Mesenchymal stem cell (in vitro differentiated cells and primary cell): Measurements from ENCODE around the gene SYNPR.

ENCODE experiments used
- DNase-seq: peaks from one replicate; pipeline ENCODE4 v3.0.0-alpha.2; 2013
- H2AFZ ChIP-seq: one replicate; pipeline ENCODE4 v1.6.1; 2013; ENCODE audit warnings: low read depth, mild to moderate bottlenecking, control low read depth, inconsistent platforms, low read length, moderate library complexity
- H2AK5ac ChIP-seq: 2 replicates; pipeline ENCODE4 v1.6.1; 2013; ENCODE audit warnings: low read length, moderate library complexity, mild to moderate bottlenecking, inconsistent platforms; ENCODE audit not compliant: severe bottlenecking
- H2BK120ac ChIP-seq: one replicate; pipeline ENCODE4 v1.6.1; 2013; ENCODE audit warnings: low read depth, mild to moderate bottlenecking, inconsistent platforms, low read length, moderate library complexity
- H2BK12ac ChIP-seq, 2 experiments: one replicate each; pipeline ENCODE4 v1.6.1; 2013; ENCODE audit warnings: inconsistent platforms in 2 of 2, low read length in 2 of 2, mild to moderate bottlenecking in 2 of 2, moderate library complexity in 2 of 2, control low read depth in 1 of 2
- H2BK15ac ChIP-seq: one replicate; pipeline ENCODE4 v1.6.1; 2013; ENCODE audit warnings: mild to moderate bottlenecking, low read depth, inconsistent platforms; ENCODE audit not compliant: poor library complexity, severe bottlenecking
- H2BK5ac ChIP-seq: 2 replicates; pipeline ENCODE4 v1.6.1; 2013; ENCODE audit warnings: low read depth, mild to moderate bottlenecking, low read length, control low read depth, inconsistent platforms; ENCODE audit not compliant: poor library complexity, severe bottlenecking
- H3K14ac ChIP-seq, 2 experiments: one replicate each; pipeline ENCODE4 v1.6.1; 2013; ENCODE audit warnings: inconsistent platforms in 2 of 2, low read length in 2 of 2, control low read depth in 1 of 2, mild to moderate bottlenecking in 1 of 2, moderate library complexity in 1 of 2
- H3K18ac ChIP-seq, 2 experiments: one replicate each; pipeline ENCODE4 v1.6.1; 2013; ENCODE audit warnings: inconsistent platforms in 2 of 2, low read length in 2 of 2, control low read depth in 1 of 2, low read depth in 1 of 2, mild to moderate bottlenecking in 1 of 2
- H3K23ac ChIP-seq, 2 experiments: one replicate each; pipeline ENCODE4 v1.6.1; 2013; ENCODE audit warnings: inconsistent platforms in 2 of 2, low read length in 2 of 2, mild to moderate bottlenecking in 2 of 2, moderate library complexity in 2 of 2, control low read depth in 1 of 2
- H3K27ac ChIP-seq: 2 replicates; pipeline ENCODE4 v1.5.1; 2013; ENCODE audit warnings: mild to moderate bottlenecking, moderate library complexity, low read length, control low read depth, inconsistent platforms; ENCODE audit not compliant: poor library complexity, severe bottlenecking
- H3K27me3 ChIP-seq, 2 experiments: 2 replicates each; pipeline versions ENCODE4 v1.6.1 to v1.7.0; 2013; ENCODE audit warnings: low read length in 2 of 2, mild to moderate bottlenecking in 2 of 2, moderate library complexity in 2 of 2, control low read depth in 1 of 2, inconsistent platforms in 1 of 2; ENCODE audit not compliant: control insufficient read depth in 1 of 2, insufficient read depth in 1 of 2
- H3K36me3 ChIP-seq, 2 experiments: 2 replicates each; pipeline versions ENCODE4 v1.6.1 to v1.7.0; 2013; ENCODE audit warnings: low read length in 2 of 2, control low read depth in 1 of 2, inconsistent platforms in 1 of 2, low read depth in 1 of 2, mild to moderate bottlenecking in 1 of 2; ENCODE audit not compliant: insufficient read depth in 2 of 2, control insufficient read depth in 1 of 2
- H3K4ac ChIP-seq, 2 experiments: one replicate each; pipeline ENCODE4 v1.6.1; 2013; ENCODE audit warnings: inconsistent platforms in 2 of 2, low read length in 2 of 2, mild to moderate bottlenecking in 2 of 2, moderate library complexity in 2 of 2, control low read depth in 1 of 2, low read depth in 1 of 2
- H3K4me1 ChIP-seq: 2 replicates; pipeline ENCODE4 v1.6.1; 2013; ENCODE audit warnings: low read depth, low read length, control low read depth; ENCODE audit not compliant: control insufficient read depth, insufficient read depth
- H3K4me2 ChIP-seq: 2 replicates; pipeline ENCODE4 v1.6.1; 2013; ENCODE audit warnings: low read length, mild to moderate bottlenecking, inconsistent platforms; ENCODE audit not compliant: poor library complexity, severe bottlenecking
- H3K4me3 ChIP-seq, 2 experiments: 2 replicates each; pipeline versions ENCODE4 v1.5.1 to v1.7.0; 2013; ENCODE audit warnings: low read length in 2 of 2, mild to moderate bottlenecking in 2 of 2, control low read depth in 1 of 2, low read depth in 1 of 2; ENCODE audit not compliant: insufficient read depth in 1 of 2
- H3K79me1 ChIP-seq: replicated peaks from 2 replicates; pipeline ENCODE4 v1.6.1; 2013; ENCODE audit warnings: mild to moderate bottlenecking, control low read depth, low read length, inconsistent platforms; ENCODE audit not compliant: poor library complexity, severe bottlenecking
- H3K9ac ChIP-seq: 2 replicates; pipeline ENCODE4 v1.7.0; 2013; ENCODE audit warnings: mild to moderate bottlenecking, low read length, moderate library complexity
- H3K9me3 ChIP-seq: 2 replicates; pipeline ENCODE4 v1.7.0; 2013; ENCODE audit warnings: mild to moderate bottlenecking, low read length; ENCODE audit not compliant: control insufficient read depth
- H4K8ac ChIP-seq: one replicate; pipeline ENCODE4 v1.6.1; 2013; ENCODE audit warnings: inconsistent platforms, mild to moderate bottlenecking, low read length, moderate library complexity
- H4K91ac ChIP-seq: one replicate; pipeline ENCODE4 v1.6.1; 2013; ENCODE audit warnings: mild to moderate bottlenecking, low read length, inconsistent platforms
- WGBS: methylation state at CpG from one replicate; pipeline ENCODE4 v1.1.7; 2013; ENCODE audit warnings: mixed read lengths; 5-methylcytosine and 5-hydroxymethylcytosine counted together

SYNPR gene

GRCh38 chr3:63264716-63265115, 13.4 kb upstream of the SYNPR start:
- no peaks in the 10 kb centered on the region for H3K9me3 ChIP-seq
- no peak overlapping the region for H2AFZ ChIP-seq
- no peak overlapping the region for H3K18ac ChIP-seq
- no peak overlapping the region for H3K14ac ChIP-seq
- no peak overlapping the region for H3K4me2 ChIP-seq
- H4K8ac ChIP-seq = no peak overlapping the region
- H3K4me3 ChIP-seq = no peak overlapping the region
- H3K36me3 ChIP-seq = no peaks in the 10 kb centered on the region
- H3K27ac ChIP-seq = no peak overlapping the region
- no peak overlapping the region for H3K9ac ChIP-seq
- H2BK5ac ChIP-seq = no peak overlapping the region
- no peak overlapping the region for H3K23ac ChIP-seq
- H4K91ac ChIP-seq = no peak overlapping the region
- H2BK12ac ChIP-seq = no peak overlapping the region
- no peak overlapping the region for H3K4ac ChIP-seq
- H3K79me1 ChIP-seq = no peaks in the 10 kb centered on the region
- WGBS = 73% methylated on average over 11 of the region's 12 CpGs
- H2BK120ac ChIP-seq = no peak overlapping the region
- no peaks in the 10 kb centered on the region for H3K27me3 ChIP-seq
- no peak for DNase-seq
- H2BK15ac ChIP-seq = no peak overlapping the region
- no peak overlapping the region for H2AK5ac ChIP-seq
- H3K4me1 ChIP-seq = no peaks in the 10 kb centered on the region

GRCh38 chr3:63274359-63274758, 3.7 kb upstream of the SYNPR start:
- no peak overlapping the region for H2BK120ac ChIP-seq
- no peak overlapping the region for H3K4me2 ChIP-seq
- H4K8ac ChIP-seq = no peak overlapping the region
- H3K4me1 ChIP-seq = no peaks in the 10 kb centered on the region
- no peak overlapping the region for H3K18ac ChIP-seq
- no peak overlapping the region for H2BK5ac ChIP-seq
- H3K14ac ChIP-seq = no peak overlapping the region
- H3K27ac ChIP-seq = no peak overlapping the region
- H2AK5ac ChIP-seq = no peak overlapping the region
- H3K4ac ChIP-seq = no peak overlapping the region
- H3K23ac ChIP-seq = no peak overlapping the region
- H3K27me3 ChIP-seq = peaks cover 21 to 52% of the 10 kb centered on the region in 2 experiments
- H2AFZ ChIP-seq = no peak overlapping the region
- no peaks in the 10 kb centered on the region for H3K79me1 ChIP-seq
- no peak overlapping the region for H4K91ac ChIP-seq
- no peak overlapping the region for H2BK12ac ChIP-seq
- 100% methylated on average over 1 of the region's 1 CpG for WGBS
- no peak overlapping the region for H3K4me3 ChIP-seq
- H3K9me3 ChIP-seq = no peaks in the 10 kb centered on the region
- no peak overlapping the region for H2BK15ac ChIP-seq
- no peaks in the 10 kb centered on the region for H3K36me3 ChIP-seq
- H3K9ac ChIP-seq = no peak overlapping the region
- DNase-seq = no peak

- Histone ChIP-seq H3K4me3 (peak overlapping the region in 1 of 2 experiments; percentile 54), H3K36me3 (no peaks in the 10 kb centered on the region), H3K4ac (no peak overlapping the region), H2AFZ (no peak overlapping the region), H3K4me2 (no peak overlapping the region), H3K79me1 (no peaks in the 10 kb centered on the region), H3K4me1 (no peaks in the 10 kb centered on the region), H3K18ac (no peak overlapping the region), H4K91ac (no peak overlapping the region), H2AK5ac (no peak overlapping the region), H3K9ac (no peak overlapping the region), H3K14ac (no peak overlapping the region), H3K27ac (no peak overlapping the region), H2BK12ac (no peak overlapping the region), H4K8ac (no peak overlapping the region), H3K23ac (no peak overlapping the region), H2BK15ac (no peak overlapping the region), H3K27me3 (peaks cover 36 to 66% of the 10 kb centered on the region in 2 experiments), H2BK120ac (no peak overlapping the region), H3K9me3 (no peaks in the 10 kb centered on the region), H2BK5ac (no peak overlapping the region)
- WGBS = 4% methylated on average over 16 of the region's 22 CpGs
- DNase-seq = no peak
Observed at GRCh38 chr3:63279005-63279841, 1.1 kb downstream of the SYNPR start.

GRCh38 chr3:63287610-63288009, 9.5 kb downstream of the SYNPR start:
- no peak overlapping the region for H3K18ac ChIP-seq
- no peak overlapping the region for H2BK120ac ChIP-seq
- no peak overlapping the region for H2AK5ac ChIP-seq
- H3K9me3 ChIP-seq = no peaks in the 10 kb centered on the region
- H2BK15ac ChIP-seq = no peak overlapping the region
- no peak overlapping the region for H3K4ac ChIP-seq
- H3K4me2 ChIP-seq = no peak overlapping the region
- H3K27ac ChIP-seq = no peak overlapping the region
- no peaks in the 10 kb centered on the region for H3K4me1 ChIP-seq
- no peak for DNase-seq
- no peak overlapping the region for H3K4me3 ChIP-seq
- no peak overlapping the region for H2BK5ac ChIP-seq
- no peak overlapping the region for H3K14ac ChIP-seq
- no peak overlapping the region for H3K23ac ChIP-seq
- 78% methylated on average over 2 of the region's 2 CpGs for WGBS
- H4K91ac ChIP-seq = no peak overlapping the region
- H3K36me3 ChIP-seq = no peaks in the 10 kb centered on the region
- H3K27me3 ChIP-seq = peaks cover 0 to 9% of the 10 kb centered on the region in 2 experiments
- no peak overlapping the region for H2BK12ac ChIP-seq
- H3K9ac ChIP-seq = no peak overlapping the region
- no peak overlapping the region for H4K8ac ChIP-seq
- no peaks in the 10 kb centered on the region for H3K79me1 ChIP-seq
- H2AFZ ChIP-seq = no peak overlapping the region
